Right lobe of liver (tissue), 4 donors: ENCODE results near the gene SMC5.

ENCODE experiments used
- POLR2A ChIP-seq: fragments of 450-650 bp; IDR thresholded peaks from one replicate; pipeline ENCODE4 v1.6.1; 2017; ENCODE audit warnings: antibody characterized with exemption, mild to moderate bottlenecking
- TF ChIP-seq, protein P1 (sequence below), 4 donors: fragments of 200-600 bp in 3 of 4; fragments of 450-650 bp in 1 of 4; IDR thresholded peaks; one replicate each; pipeline versions ENCODE4 v1.5.1 to v1.8.0; 2016 to 2022; ENCODE audit warnings: antibody characterized with exemption in 4 of 4, mild to moderate bottlenecking in 2 of 4
- donor health status: DM: no; HTN: no; CAD: no.
- donor health status: DM: no; HTN: no; CAD: no.
- donor health status: DM: no; HTN: yes; CAD: no.

DNA sequence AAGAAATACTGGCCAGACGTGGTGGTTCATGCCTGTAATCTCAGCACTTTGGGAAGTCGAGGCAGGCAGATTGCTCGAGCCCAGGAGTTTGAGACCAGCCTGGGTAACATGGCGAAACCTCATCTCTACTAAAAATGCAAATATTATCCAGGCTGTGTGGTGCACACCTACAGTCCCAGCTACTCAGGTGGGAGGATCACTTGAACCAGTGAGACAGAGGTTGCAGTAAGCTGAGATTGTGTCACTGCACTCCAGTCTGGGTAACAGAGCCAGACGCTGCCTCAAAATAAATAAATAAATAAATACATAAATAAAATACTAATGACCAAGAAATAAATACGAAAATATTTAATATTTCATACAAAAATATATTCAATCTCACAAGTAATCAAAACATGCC, 136.9 kb downstream of the SMC5 start:
- no peak for TF ChIP-seq POLR2A
- TF ChIP-seq, protein P1, sequence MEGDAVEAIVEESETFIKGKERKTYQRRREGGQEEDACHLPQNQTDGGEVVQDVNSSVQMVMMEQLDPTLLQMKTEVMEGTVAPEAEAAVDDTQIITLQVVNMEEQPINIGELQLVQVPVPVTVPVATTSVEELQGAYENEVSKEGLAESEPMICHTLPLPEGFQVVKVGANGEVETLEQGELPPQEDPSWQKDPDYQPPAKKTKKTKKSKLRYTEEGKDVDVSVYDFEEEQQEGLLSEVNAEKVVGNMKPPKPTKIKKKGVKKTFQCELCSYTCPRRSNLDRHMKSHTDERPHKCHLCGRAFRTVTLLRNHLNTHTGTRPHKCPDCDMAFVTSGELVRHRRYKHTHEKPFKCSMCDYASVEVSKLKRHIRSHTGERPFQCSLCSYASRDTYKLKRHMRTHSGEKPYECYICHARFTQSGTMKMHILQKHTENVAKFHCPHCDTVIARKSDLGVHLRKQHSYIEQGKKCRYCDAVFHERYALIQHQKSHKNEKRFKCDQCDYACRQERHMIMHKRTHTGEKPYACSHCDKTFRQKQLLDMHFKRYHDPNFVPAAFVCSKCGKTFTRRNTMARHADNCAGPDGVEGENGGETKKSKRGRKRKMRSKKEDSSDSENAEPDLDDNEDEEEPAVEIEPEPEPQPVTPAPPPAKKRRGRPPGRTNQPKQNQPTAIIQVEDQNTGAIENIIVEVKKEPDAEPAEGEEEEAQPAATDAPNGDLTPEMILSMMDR (IDR thresholded peaks at IDR 0.05): no peak
